Lower leg skin (tissue), 3 donors: Measurements from ENCODE around the gene FZD10.

Experiments
- POLR2A ChIP-seq, 2 donors: fragments of 450-650 bp; IDR thresholded peaks; one replicate each; pipeline ENCODE4 v1.6.1; 2016 to 2017; ENCODE audit warnings: antibody characterized with exemption in 2 of 2, mild to moderate bottlenecking in 1 of 2, moderate library complexity in 1 of 2
- TF ChIP-seq, protein P1 (sequence below), 3 donors: fragments of 450-650 bp; IDR thresholded peaks; one replicate each; pipeline ENCODE4 v1.5.1; 2016; ENCODE audit warnings: antibody characterized with exemption in 3 of 3, mild to moderate bottlenecking in 3 of 3, moderate library complexity in 2 of 3

DNA sequence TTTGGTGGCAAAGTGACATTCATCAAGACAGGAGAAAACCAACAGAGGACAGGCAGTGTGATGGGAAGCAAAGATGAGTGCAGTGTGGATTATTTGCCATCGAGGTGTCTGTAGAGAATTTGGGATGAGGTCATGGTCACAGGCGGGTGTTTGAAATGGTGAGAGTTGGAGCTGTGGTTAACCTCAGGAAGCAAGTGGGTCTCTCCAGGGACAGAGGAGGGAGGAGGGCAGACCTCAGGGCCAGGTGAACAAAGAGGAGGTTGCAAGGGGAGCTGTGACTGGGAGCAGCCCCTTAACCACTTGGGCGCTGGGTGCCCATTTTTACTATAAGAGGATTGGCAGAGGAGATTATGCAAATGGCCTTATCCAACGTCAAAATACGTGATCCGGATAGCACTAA, 7.0 kb downstream of the FZD10 start:
- TF ChIP-seq, protein P1, sequence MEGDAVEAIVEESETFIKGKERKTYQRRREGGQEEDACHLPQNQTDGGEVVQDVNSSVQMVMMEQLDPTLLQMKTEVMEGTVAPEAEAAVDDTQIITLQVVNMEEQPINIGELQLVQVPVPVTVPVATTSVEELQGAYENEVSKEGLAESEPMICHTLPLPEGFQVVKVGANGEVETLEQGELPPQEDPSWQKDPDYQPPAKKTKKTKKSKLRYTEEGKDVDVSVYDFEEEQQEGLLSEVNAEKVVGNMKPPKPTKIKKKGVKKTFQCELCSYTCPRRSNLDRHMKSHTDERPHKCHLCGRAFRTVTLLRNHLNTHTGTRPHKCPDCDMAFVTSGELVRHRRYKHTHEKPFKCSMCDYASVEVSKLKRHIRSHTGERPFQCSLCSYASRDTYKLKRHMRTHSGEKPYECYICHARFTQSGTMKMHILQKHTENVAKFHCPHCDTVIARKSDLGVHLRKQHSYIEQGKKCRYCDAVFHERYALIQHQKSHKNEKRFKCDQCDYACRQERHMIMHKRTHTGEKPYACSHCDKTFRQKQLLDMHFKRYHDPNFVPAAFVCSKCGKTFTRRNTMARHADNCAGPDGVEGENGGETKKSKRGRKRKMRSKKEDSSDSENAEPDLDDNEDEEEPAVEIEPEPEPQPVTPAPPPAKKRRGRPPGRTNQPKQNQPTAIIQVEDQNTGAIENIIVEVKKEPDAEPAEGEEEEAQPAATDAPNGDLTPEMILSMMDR (IDR thresholded peaks at IDR 0.05): no peak
- no peak for TF ChIP-seq POLR2A (IDR thresholded peaks at IDR 0.05)
